Measurements from ENCODE around the gene GRK4. TPM values are rescaled to one million over a fixed set of nuclear protein-coding genes. Genes with fewer than 3 reads are reported as not detected.

The GRK4 gene
- total RNA-seq, 1 donor from 2014 or later, result 14.9 TPM

DNA sequence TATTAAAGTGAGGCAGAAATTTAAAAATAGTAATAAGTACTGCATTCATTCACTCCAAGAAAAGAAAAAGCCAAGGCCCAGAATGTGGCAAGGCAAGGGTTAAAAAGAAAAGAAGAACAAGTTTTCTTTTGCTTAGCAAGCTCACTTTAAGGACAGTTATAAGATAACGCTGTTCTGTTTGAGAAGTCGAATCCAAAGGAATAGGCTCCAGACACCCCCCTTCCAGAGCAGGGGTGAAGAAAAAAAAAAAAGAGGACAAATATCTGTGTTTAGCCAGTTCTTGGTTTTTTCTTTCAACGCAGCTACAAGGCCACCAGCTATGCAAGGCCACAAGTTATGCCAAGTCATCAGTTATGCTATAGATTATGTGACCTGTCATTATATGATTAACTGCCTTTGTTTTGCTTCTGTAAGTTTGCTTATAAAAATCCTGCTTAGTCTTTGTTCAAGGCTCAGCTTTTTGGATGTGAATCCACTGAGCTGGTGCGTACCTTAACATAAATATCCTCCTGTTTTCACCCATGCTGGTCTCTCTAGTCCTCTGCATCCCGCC lies 1.4 kb downstream of the GRK4 start:
- peaks cover 17% of the 10 kb centered on the region for H3K4me1 Mint-ChIP-seq (ENCODE audit: low read depth)
- H3K27me3 Mint-ChIP-seq, result no peaks in the 10 kb centered on the region
- H3K36me3 Mint-ChIP-seq (ENCODE audit: insufficient read depth), result no peaks in the 10 kb centered on the region
- H3K9me3 Mint-ChIP-seq (ENCODE audit: low read depth), result no peaks in the 10 kb centered on the region
- peak overlapping the region; percentile 93 for H3K4me3 Mint-ChIP-seq (ENCODE audit: low read depth)
- TF ChIP-seq, protein P1, sequence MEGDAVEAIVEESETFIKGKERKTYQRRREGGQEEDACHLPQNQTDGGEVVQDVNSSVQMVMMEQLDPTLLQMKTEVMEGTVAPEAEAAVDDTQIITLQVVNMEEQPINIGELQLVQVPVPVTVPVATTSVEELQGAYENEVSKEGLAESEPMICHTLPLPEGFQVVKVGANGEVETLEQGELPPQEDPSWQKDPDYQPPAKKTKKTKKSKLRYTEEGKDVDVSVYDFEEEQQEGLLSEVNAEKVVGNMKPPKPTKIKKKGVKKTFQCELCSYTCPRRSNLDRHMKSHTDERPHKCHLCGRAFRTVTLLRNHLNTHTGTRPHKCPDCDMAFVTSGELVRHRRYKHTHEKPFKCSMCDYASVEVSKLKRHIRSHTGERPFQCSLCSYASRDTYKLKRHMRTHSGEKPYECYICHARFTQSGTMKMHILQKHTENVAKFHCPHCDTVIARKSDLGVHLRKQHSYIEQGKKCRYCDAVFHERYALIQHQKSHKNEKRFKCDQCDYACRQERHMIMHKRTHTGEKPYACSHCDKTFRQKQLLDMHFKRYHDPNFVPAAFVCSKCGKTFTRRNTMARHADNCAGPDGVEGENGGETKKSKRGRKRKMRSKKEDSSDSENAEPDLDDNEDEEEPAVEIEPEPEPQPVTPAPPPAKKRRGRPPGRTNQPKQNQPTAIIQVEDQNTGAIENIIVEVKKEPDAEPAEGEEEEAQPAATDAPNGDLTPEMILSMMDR (IDR thresholded peaks at IDR 0.05; ENCODE audit: unreplicated experiment), result no peak
- H3K27ac Mint-ChIP-seq, result peak overlapping the region; percentile 94
- DNase-seq (ENCODE audit: low spot score, unreplicated experiment), result no peak

DNA sequence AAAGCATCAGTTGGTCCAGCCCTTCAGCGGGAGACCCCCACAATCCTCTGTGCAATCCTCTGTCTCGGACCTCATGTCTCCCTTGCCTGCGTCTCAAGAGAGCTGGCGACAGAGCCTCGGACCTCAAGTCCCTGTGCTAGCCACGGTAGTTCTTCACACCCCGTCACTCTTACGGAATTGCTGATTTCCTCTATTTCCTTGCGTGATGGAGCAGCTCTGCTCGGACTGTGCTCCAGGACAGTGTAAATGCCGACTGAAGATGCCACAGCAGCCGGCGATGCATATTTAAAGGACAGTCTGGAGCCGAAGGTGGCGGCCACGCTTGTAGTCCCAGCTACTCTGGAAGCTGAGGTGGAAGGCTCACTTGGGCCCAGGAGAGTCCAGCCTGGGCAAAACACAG lies 1.9 kb downstream of the GRK4 start:
- Mint-ChIP-seq H3K4me1 (ENCODE audit: low read depth) (peaks cover 17% of the 10 kb centered on the region), H3K36me3 (ENCODE audit: insufficient read depth) (no peaks in the 10 kb centered on the region), H3K9me3 (ENCODE audit: low read depth) (no peaks in the 10 kb centered on the region), H3K27ac (peak overlapping the region; percentile 86), H3K4me3 (ENCODE audit: low read depth) (peak overlapping the region; percentile 93), H3K27me3 (no peaks in the 10 kb centered on the region)
- DNase-seq (ENCODE audit: low spot score, unreplicated experiment), result no peak
- TF ChIP-seq, protein P1 (IDR thresholded peaks at IDR 0.05; ENCODE audit: unreplicated experiment), result no peak

DNA sequence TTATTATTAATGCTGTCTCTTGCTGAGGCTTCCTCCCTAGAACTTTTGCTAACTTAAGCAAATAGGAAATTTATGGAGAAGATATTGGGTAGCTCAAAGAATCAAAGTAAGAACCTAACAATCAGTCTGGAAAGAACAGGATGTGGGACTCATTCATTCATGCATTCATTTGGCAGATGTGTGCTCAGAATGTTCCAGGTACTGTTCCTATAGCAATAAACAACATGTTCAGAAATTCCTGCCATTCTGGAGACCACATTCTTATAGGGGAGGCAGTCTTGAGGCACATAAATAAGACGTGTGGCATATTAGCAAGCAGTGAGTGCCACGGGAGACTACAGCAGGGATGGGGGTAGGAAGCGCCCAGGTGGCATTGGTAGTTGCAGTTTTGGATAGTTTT lies 5.0 kb downstream of the GRK4 start:
- no peaks in the 10 kb centered on the region for H3K9me3 Mint-ChIP-seq (ENCODE audit: low read depth)

DNA sequence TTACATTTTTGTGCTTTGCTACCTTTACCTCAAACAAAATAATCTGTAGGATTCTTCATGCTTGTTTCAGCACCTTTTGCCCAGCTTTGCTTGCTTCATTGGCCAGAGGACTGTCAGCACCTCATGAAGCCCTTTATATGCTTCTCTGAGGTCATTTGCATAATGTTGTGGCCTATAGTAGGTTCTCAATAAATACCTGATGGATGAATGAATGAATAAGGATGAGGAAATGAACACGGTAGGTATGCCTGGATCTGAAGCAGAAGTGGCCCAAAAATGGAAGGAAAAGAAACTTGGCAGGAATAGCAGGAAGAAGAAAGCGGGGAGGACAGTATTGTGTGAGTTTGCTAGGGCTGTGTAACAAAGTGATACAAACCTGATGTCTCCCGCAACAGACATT lies 7.9 kb downstream of the GRK4 start:
- H3K4me3 Mint-ChIP-seq (ENCODE audit: low read depth), result no peak overlapping the region

More for the DNA sequence above, 5.0 kb downstream of the GRK4 start:
- no peak for DNase-seq (ENCODE audit: low spot score, unreplicated experiment)
- no peaks in the 10 kb centered on the region for H3K36me3 Mint-ChIP-seq (ENCODE audit: insufficient read depth)
- H3K4me1 Mint-ChIP-seq (ENCODE audit: low read depth), result peaks cover 8% of the 10 kb centered on the region
- no peak overlapping the region for H3K4me3 Mint-ChIP-seq (ENCODE audit: low read depth)
- TF ChIP-seq, protein P1 (IDR thresholded peaks at IDR 0.05; ENCODE audit: unreplicated experiment), result no peak
- no peak overlapping the region for H3K27ac Mint-ChIP-seq
- H3K27me3 Mint-ChIP-seq, result no peaks in the 10 kb centered on the region

DNA sequence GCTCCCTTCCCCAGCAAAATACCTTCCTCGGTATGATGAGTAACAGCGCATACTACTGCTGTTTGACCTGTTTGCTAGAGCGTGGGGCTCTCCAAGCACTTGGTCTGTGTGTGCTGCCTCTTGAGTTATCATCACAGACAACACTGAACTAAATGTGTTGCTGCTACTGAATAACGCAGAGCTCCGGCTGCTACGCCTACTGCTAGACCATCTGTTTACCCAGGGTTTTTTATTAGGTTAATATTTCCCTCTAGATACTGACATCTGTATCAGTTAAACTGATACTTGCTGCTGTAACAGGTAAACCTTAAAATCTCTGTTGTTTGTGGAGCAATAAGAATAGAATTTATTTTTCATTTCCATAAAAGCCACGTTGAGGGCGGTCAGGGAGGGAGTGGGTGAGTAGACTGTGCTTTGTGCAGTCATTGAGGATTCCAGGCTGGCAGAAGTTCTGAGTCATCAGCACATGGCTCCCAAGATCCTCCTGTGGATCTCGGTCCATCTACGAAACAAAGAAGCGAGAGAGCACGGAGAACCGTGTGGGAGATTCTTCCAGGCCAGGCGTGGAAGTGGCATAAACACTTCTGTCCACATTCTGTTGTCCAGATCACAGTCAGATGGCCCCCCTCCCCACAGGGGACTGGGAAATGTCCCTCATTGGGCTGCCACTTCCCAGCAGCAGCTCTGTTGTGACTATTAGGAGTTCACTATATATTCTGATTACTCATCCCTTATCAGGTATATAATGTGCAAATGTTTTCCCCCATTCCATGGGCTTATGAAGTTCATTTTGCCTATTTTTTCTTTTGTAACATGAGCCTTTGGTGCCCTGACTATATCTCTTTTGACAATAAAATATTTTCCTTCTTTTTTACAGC lies 14.1 kb downstream of the GRK4 start:
- DNase-seq (ENCODE audit: low spot score, unreplicated experiment), result no peak
- H3K36me3 Mint-ChIP-seq (ENCODE audit: insufficient read depth), result no peaks in the 10 kb centered on the region
- peak overlapping the region; percentile 63 for H3K27ac Mint-ChIP-seq
- no peaks in the 10 kb centered on the region for H3K27me3 Mint-ChIP-seq
- peaks cover 15% of the 10 kb centered on the region for H3K4me1 Mint-ChIP-seq (ENCODE audit: low read depth)
- H3K4me3 Mint-ChIP-seq (ENCODE audit: low read depth), result no peak overlapping the region
- no peaks in the 10 kb centered on the region for H3K9me3 Mint-ChIP-seq (ENCODE audit: low read depth)
- TF ChIP-seq, protein P1 (IDR thresholded peaks at IDR 0.05; ENCODE audit: unreplicated experiment), result no peak

More for the DNA sequence above, 7.9 kb downstream of the GRK4 start:
- H3K27ac Mint-ChIP-seq, result no peak overlapping the region
- TF ChIP-seq, protein P1 (IDR thresholded peaks at IDR 0.05; ENCODE audit: unreplicated experiment), result no peak
- no peaks in the 10 kb centered on the region for H3K27me3 Mint-ChIP-seq
- H3K9me3 Mint-ChIP-seq (ENCODE audit: low read depth), result no peaks in the 10 kb centered on the region
- DNase-seq (ENCODE audit: low spot score, unreplicated experiment), result no peak
- peaks cover 6% of the 10 kb centered on the region for H3K4me1 Mint-ChIP-seq (ENCODE audit: low read depth)
- no peaks in the 10 kb centered on the region for H3K36me3 Mint-ChIP-seq (ENCODE audit: insufficient read depth)

Measured in progenitor cell of endocrine pancreas (in vitro differentiated cells).